Gastroesophageal sphincter (tissue), 4 donors: ENCODE data around the gene CDH26. TPM values are rescaled to one million over a fixed set of nuclear protein-coding genes. Genes with fewer than 3 reads are reported as not detected.
A peak's percentile ranks its signal among the peaks of the same experiment; 100 is the strongest.

Experiments
- ATAC-seq: fragments of 150-250 bp; one replicate; pipeline ENCODE4 v1.9.1; 2016; ENCODE audit warnings: mild to moderate bottlenecking, moderate library complexity
- H3K27ac ChIP-seq, 4 donors: fragments of 200-600 bp; sonication (generic) in 3 of 4; 1 replicate in 3 of 4; 2 replicates in 1 of 4; pipeline ENCODE4 v1.5.1; 2016 to 2019
- H3K27me3 ChIP-seq: fragments of 200-600 bp; sonication (generic); one replicate; pipeline ENCODE4 v1.5.1; 2019
- H3K36me3 ChIP-seq, 2 donors: fragments of 200-600 bp; sonication (generic); one replicate each; pipeline ENCODE4 v1.5.1; 2019; ENCODE audit warnings: control low read depth in 1 of 2
- H3K4me1 ChIP-seq, 3 donors: fragments of 200-600 bp; sonication (generic); 1 replicate in 2 of 3; 2 replicates in 1 of 3; pipeline ENCODE4 v1.5.1; 2016 to 2019; ENCODE audit warnings: control low read depth in 2 of 3
- H3K4me3 ChIP-seq, 2 donors: fragments of 200-600 bp; sonication (generic); one replicate each; pipeline ENCODE4 v1.5.1; 2019; ENCODE audit warnings: mild to moderate bottlenecking in 1 of 2, moderate library complexity in 1 of 2
- H3K9me3 ChIP-seq, 3 donors: fragments of 200-600 bp; sonication (generic); one replicate each; pipeline ENCODE4 v1.5.1; 2017 to 2019; ENCODE audit warnings: control low read depth in 2 of 3
- EP300 ChIP-seq: sonication (generic); formaldehyde crosslinking; IDR thresholded peaks from one replicate; pipeline ENCODE4 v1.6.1; 2017; ENCODE audit warnings: antibody characterized with exemption, mild to moderate bottlenecking
- POLR2A ChIP-seq, 2 donors: fragments of 450-650 bp; IDR thresholded peaks; one replicate each; pipeline ENCODE4 v1.6.1; 2017; ENCODE audit warnings: antibody characterized with exemption in 2 of 2, mild to moderate bottlenecking in 2 of 2, moderate library complexity in 1 of 2
- POLR2AphosphoS5 ChIP-seq: sonication (generic); formaldehyde crosslinking; IDR thresholded peaks from one replicate; pipeline ENCODE4 v1.6.1; 2017; ENCODE audit warnings: antibody characterized with exemption
- WGBS, 2 donors: methylation state at CpG; one replicate each; pipeline ENCODE4 v1.1.5; 2018; ENCODE audit warnings: low coverage in 1 of 2; 5-methylcytosine and 5-hydroxymethylcytosine counted together
- total RNA-seq, 4 donors: library from RNA; depleted of rRNA; stranded (reverse); fragments of >200 nt; gene quantifications; one replicate each; pipeline ENCODE4 v1.1.0, GENCODE V29; 2016
- TF ChIP-seq, protein P1 (sequence below), 4 experiments: fragments of 200-600 bp in 2 of 4; fragments of 450-650 bp in 2 of 4; sonication (generic) in 1 of 4; IDR thresholded peaks; one replicate each; pipeline ENCODE4 v1.5.1; 2017 to 2019; ENCODE audit warnings: antibody characterized with exemption in 4 of 4, mild to moderate bottlenecking in 2 of 4, moderate library complexity in 2 of 4

Gene CDH26
- total RNA-seq, 4 donors from 2014 or later, result 0.39 to 1.1 (median 0.78) TPM

GRCh38 chr20:59940129-59940955 is 17.9 kb upstream of the CDH26 start, which contains the start of the genes FAM217B and PPP1R3D:
FAM217B (plus strand) TSS chr20:59940389; CDS start chr20:59943944, 3,555 bp downstream.
PPP1R3D (minus strand) TSS chr20:59940305; CDS start chr20:59939931, 374 bp downstream.
- Histone ChIP-seq H3K4me1 (peaks cover 0 to 80% (median 31%) of the 10 kb centered on the region in 3 donors), H3K36me3 (peaks cover 0 to 25% of the 10 kb centered on the region in 2 donors), H3K27me3 (no peaks in the 10 kb centered on the region), H3K4me3 (peak within 1 kb of the TSS; percentile 55 to 73), H3K27ac (peak within 1 kb of the TSS; percentile 86 to 97 (median 94)), H3K9me3 (no peaks in the 10 kb centered on the region)
- peak; percentile 92 to 94 for TF ChIP-seq POLR2A (IDR thresholded peaks at IDR 0.05)
- TF ChIP-seq, protein P1, sequence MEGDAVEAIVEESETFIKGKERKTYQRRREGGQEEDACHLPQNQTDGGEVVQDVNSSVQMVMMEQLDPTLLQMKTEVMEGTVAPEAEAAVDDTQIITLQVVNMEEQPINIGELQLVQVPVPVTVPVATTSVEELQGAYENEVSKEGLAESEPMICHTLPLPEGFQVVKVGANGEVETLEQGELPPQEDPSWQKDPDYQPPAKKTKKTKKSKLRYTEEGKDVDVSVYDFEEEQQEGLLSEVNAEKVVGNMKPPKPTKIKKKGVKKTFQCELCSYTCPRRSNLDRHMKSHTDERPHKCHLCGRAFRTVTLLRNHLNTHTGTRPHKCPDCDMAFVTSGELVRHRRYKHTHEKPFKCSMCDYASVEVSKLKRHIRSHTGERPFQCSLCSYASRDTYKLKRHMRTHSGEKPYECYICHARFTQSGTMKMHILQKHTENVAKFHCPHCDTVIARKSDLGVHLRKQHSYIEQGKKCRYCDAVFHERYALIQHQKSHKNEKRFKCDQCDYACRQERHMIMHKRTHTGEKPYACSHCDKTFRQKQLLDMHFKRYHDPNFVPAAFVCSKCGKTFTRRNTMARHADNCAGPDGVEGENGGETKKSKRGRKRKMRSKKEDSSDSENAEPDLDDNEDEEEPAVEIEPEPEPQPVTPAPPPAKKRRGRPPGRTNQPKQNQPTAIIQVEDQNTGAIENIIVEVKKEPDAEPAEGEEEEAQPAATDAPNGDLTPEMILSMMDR (IDR thresholded peaks at IDR 0.05), result peak in 3 of 4 experiments; percentile 14 to 49 (median 28)
- TF ChIP-seq EP300, result no peak
- peak; percentile 70 for TF ChIP-seq POLR2AphosphoS5
- 0% methylated on average over 8 to 10 of the region's 57 CpGs for WGBS, 2 donors
- peak; percentile 98 for ATAC-seq

DNA sequence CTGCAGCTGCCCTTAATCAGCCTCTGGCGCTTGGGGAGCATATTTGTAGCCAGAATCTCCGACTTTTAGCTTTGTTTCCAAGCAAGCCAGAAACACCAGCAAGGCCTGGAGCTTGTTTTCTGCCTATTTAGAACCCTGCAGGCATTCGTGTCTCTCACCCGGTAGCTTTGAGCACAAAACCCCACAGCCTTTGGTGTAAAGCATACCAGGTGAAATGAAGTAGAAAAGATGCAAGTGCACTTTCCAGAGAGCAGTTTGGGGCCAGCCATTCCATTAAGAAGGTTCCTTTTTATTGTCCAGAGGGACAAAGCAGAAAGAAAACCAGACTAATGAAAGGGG is 17.3 kb upstream of the CDH26 start:
- no peaks in the 10 kb centered on the region for H3K9me3 ChIP-seq
- ATAC-seq, result no peak
- no peaks in the 10 kb centered on the region for H3K27me3 ChIP-seq
- peak overlapping the region; percentile 55 to 73 for H3K4me3 ChIP-seq
- H3K36me3 ChIP-seq, result peaks cover 0 to 25% of the 10 kb centered on the region in 2 donors
- H3K27ac ChIP-seq, result peak overlapping the region; percentile 86 to 97 (median 94)
- no peak for TF ChIP-seq EP300
- no peak for TF ChIP-seq POLR2A (IDR thresholded peaks at IDR 0.05)
- no peak for TF ChIP-seq POLR2AphosphoS5
- TF ChIP-seq, protein P1 (IDR thresholded peaks at IDR 0.05), result no peak
- WGBS, 2 donors, result 0% methylated on average over 1 of the region's 4 CpGs; no CpG with 5 or more reads in 1 of the 2 donors
- H3K4me1 ChIP-seq, result peaks cover 3 to 84% (median 34%) of the 10 kb centered on the region in 3 donors

- WGBS, 2 donors, result 52 to 75% methylated on average over 2 of the region's 2 CpGs
- H3K4me1 ChIP-seq, result peaks cover 3 to 84% (median 32%) of the 10 kb centered on the region in 3 donors
- TF ChIP-seq POLR2A (IDR thresholded peaks at IDR 0.05) (no peak), EP300 (no peak), POLR2AphosphoS5 (no peak)
- TF ChIP-seq, protein P1 (IDR thresholded peaks at IDR 0.05), result no peak
- H3K9me3 ChIP-seq, result no peaks in the 10 kb centered on the region
- peaks cover 0 to 25% of the 10 kb centered on the region in 2 donors for H3K36me3 ChIP-seq
- H3K27me3 ChIP-seq, result no peaks in the 10 kb centered on the region
- no peak for ATAC-seq
- H3K4me3 ChIP-seq, result no peak overlapping the region
- H3K27ac ChIP-seq, result peak overlapping the region in 1 of 4 donors; percentile 97
These were observed 16.0 kb upstream of the CDH26 start for GRCh38 chr20:59942245-59942644.

GRCh38 chr20:59944726-59945125 is 13.5 kb upstream of the CDH26 start:
- Histone ChIP-seq H3K36me3 (peaks cover 0 to 25% of the 10 kb centered on the region in 2 donors), H3K4me1 (peaks cover 3 to 84% (median 14%) of the 10 kb centered on the region in 3 donors)

DNA sequence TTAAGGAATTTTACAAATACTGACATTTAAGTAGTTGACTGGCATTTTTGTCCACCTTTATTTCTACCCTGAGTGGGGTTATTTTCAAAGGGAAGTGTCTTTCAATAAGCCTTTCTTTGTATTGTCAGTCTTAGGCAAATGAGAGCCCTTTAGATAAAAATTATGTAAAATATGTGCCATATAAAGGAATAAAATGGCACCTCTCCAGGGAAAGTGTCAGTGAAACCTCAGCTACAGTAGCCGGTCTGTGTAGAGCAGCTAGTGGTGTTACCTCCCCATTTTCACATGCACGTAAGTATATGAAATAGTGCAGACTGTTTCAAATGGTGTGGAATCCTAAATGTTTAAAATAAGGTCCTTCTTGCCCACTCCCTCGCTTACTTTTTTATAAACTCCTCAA is 13.0 kb upstream of the CDH26 start:
- Histone ChIP-seq H3K4me1 (peaks cover 3 to 84% (median 14%) of the 10 kb centered on the region in 3 donors), H3K27me3 (no peaks in the 10 kb centered on the region), H3K9me3 (no peaks in the 10 kb centered on the region), H3K27ac (peak overlapping the region in 2 of 4 donors; percentile 0 to 28), H3K36me3 (peaks cover 0 to 30% of the 10 kb centered on the region in 2 donors), H3K4me3 (no peak overlapping the region)
- TF ChIP-seq, protein P1 (IDR thresholded peaks at IDR 0.05), result no peak
- TF ChIP-seq POLR2AphosphoS5, result no peak
- TF ChIP-seq POLR2A (IDR thresholded peaks at IDR 0.05), result no peak
- TF ChIP-seq EP300, result no peak
- 38 to 41% methylated on average over 3 of the region's 3 CpGs for WGBS, 2 donors
- no peak for ATAC-seq

More at GRCh38 chr20:59944726-59945125, 13.5 kb upstream of the CDH26 start:
- no peaks in the 10 kb centered on the region for H3K9me3 ChIP-seq
- peak overlapping the region in 1 of 4 donors; percentile 28 for H3K27ac ChIP-seq
- 82 to 84% methylated on average over 7 of the region's 7 CpGs for WGBS, 2 donors
- H3K4me3 ChIP-seq, result no peak overlapping the region
- TF ChIP-seq EP300, result no peak
- no peak for ATAC-seq
- no peaks in the 10 kb centered on the region for H3K27me3 ChIP-seq
